ENCODE results near the gene DENR.
"Not testable (repeated sequence)": the region's sequence is repeated elsewhere in the genome, so short reads cannot be mapped to it uniquely, and the experiment has no call there.

The DENR gene

GRCh38 chr12:122752464-122753318, at the start of gene DENR:
DENR (plus strand) TSS chr12:122752824; CDS start chr12:122753702, 878 bp downstream.
- DNase-seq (ENCODE audit: low read depth): peak; percentile 100

DNA sequence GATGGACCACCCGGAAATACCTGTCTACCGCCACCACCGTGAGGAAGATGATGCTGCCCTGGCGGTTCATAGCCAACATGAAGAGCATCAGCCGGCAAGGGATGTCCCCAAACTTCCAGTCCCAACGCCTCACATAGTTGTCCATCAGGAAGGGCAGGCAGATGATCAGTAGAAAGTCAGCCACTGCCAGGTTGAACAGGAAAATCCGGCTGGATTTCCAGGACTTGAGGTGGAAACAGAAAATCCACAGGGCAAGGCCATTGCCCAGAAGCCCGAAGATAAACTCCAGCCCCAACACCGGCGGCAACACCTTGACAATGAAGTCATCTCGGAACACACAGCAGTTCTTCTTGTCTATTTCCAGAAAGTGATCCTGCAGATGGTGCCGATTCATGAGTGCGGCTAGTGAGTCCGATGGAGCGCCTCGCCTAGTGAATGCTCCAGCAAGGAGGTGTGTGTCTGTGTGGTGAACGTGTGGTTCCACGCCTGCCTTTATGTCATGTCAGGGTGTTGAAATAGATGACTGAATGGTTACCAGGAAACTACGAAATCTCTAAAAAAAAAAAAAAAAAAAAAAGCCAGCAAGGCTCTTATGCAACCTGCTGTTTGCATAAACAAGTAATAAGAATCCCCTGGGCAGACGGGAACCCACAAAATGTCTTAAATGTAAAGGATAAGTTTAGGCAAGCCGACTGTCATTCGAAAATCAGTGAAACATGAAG, 49.6 kb upstream of the DENR start, which contains the start of gene HCAR2:
HCAR2 (minus strand) TSS at position 468 of the 722 bp plus-strand sequence; CDS start at position 394, 74 bp downstream.
- DNase-seq (ENCODE audit: low read depth): not testable (repeated sequence)

GRCh38 chr12:122703841-122704240, 48.8 kb upstream of the DENR start:
- not testable (repeated sequence) for DNase-seq (ENCODE audit: low read depth)

DNA sequence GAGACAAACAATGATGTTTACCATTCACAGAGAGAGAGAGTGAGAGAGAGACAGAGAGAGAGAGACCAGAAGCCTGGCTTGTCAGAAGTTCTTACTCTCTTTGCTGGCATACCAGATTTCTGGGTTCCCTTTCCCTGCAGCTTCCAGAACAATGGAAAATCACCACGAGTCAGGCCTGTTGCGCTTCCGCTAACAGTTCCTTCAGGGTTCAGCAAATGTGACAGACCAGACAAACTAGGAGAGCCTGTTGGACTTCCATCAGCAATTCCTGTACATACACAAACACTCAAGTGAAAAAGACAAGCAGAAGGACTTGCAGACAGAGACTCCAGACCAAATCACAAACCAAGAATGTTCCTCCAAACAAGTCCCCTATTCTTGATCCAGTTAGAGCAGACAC, 43.3 kb upstream of the DENR start:
- DNase-seq (ENCODE audit: low read depth): not testable (repeated sequence)

GRCh38 chr12:122710341-122710740, 42.3 kb upstream of the DENR start:
- DNase-seq (ENCODE audit: low read depth): not testable (repeated sequence)

DNA sequence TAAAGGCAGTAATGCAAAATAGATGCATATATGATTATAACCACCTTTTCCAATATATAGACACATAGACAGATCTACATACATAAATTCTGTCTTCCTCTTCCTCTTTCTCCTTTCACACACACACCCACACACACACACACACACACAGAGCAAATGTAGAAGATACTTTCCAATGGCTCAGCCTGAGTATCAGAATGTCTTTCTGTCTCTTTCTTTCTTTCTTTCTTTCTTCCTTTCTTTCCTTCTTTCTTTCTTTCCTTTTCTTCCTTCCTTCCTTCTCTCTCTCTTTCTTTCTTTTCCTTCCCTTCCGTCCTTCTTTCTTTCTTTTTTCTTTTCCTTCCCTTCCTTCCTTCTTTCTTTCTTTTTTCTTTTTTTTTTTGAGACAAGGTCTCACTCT, 41.4 kb upstream of the DENR start:
- not testable (repeated sequence) for DNase-seq (ENCODE audit: low read depth)

DNA sequence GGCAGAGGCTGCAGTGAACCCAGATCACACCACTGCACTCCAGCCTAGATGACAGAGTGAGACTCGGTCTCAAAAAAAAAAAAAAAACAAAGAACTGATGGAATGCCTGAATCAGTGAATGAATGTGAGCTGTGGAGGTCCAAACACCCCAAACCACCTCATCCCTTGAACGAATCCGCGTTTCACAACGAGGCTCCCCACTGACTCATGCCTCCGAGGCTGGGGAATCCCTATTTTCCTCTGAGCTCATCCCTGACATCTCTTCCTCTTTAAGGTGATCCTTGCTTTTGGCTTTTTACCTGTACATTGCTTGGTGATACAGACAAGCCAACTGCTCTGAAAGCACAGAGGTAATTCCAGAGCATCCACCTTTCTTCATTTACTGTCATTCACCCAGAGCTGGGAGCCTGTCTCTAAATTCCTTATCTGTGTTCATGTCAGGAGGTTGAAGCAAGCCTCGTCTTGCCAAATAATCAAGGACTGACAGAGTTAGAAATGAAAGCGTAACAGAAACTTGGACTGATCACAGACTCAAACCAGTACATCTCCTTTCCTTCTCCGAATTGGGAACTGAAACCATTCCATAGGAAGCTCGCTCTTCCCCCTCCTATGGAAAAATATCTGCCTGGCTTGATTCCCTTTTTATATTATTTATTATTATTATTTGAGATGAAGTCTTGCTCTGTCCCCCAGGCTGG, 39.0 kb upstream of the DENR start:
- DNase-seq (ENCODE audit: low read depth): not testable (repeated sequence)

DNA sequence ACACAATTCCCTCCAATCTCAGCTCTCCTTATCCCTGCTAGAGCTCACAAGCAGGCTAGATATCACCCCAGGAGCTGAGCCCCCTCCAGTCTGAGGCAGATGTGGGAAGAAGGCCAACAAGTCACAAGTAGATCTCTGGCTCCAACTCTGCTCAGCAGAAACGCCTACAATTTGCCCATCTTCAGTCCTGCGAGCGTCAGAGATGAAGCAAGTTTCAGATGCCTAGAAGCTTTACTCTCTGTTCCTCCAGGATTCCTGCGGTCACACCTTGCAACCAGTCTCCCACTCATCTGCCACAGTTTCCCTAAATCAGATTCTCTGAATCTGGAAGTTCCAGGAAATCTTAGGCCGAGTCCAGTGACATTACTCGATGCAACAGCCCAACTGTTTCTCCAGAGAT, 37.4 kb upstream of the DENR start:
- not testable (repeated sequence) for DNase-seq (ENCODE audit: low read depth)

GRCh38 chr12:122716658-122717057, 36.0 kb upstream of the DENR start, which contains the start of gene HCAR3:
HCAR3 (minus strand) TSS chr12:122716811; CDS start chr12:122716737, 74 bp downstream.
- DNase-seq (ENCODE audit: low read depth): not testable (repeated sequence)

DNA sequence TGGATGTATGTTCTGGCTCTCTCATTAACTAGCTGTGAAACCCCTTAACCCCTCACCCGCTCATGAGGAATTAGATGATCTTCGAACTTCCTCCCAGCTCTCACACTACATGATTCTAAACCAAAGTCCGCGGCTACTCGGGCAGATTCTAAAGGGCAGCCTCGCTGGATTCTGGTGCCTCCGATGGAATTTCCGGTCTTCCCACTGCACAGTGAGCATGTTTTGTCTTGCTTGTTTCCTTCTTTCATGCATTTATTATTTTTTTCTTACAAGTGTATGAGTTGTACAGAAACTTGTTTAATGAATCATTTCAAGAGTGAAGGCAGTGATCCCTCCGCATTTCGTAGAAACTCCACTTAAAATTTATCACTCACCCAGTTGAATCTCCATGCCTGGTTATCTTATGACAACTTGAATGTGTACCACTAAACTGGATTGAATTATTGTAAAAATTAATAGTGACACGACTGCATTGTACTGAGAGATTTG, 31.5 kb upstream of the DENR start:
- peak; percentile 9 for DNase-seq (ENCODE audit: low read depth)

GRCh38 chr12:122722387-122722786, 30.2 kb upstream of the DENR start:
- DNase-seq (ENCODE audit: low read depth): no peak

DNA sequence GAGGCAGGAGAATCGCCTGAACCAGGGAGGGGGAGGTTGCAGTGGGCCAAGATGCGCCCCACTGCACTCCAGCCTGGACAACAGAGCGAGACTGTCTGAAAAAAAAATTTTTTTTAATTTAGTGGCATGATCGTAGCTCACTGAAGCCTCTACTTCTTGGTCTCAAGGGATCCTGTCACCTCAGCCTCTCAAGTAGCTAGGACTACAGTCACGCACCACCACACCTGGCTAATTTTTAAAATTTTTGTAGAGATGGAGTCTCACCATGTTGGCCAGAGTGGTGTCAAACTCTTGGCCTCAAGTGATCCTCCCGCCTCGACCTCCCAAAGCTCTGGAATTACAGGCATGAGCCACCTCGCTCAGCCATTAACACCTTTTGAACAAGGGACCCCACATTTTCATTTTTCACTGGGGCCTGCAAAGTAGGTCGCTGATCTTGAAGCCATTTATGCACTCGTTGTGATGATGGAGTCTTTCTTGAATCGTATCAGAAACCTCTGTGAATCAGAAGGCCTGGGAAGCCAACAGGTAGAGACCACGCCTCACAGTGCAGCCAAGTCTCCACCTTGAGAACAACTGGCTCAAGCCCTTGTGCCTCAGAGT, 27.9 kb upstream of the DENR start:
- no peak for DNase-seq (ENCODE audit: low read depth)

DNA sequence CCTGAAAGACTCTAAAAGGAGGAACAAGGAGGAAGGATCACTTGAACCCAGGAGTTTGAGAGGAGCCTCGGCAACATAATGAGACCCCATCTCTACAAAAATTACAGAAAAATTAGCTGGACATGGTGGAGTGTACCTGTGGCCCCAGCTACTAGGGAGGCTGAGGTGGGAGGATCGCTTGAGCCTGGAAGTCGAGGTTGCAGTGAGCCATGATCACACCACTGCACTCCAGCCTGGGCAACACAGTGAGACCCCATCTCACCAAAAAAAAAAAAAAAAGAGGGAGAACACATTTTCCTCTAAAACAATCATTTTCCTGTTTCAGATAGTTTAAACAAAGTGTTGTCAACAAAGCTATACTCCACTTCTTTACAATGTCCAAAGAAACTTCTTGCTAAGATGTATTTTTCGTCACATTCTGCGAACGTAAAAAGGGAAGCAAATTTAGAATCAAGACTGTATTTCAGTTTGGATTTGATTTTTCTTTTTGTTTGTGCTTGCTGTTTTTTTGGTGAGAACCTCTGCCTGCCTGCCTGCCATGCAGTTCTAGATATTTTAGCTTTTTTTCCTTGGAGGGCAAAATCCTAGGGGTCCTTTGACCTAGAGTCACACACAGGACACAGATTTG, 27.1 kb upstream of the DENR start:
- DNase-seq (ENCODE audit: low read depth): no peak

GRCh38 chr12:122726080-122726558, 26.5 kb upstream of the DENR start:
- peak; percentile 47 for DNase-seq (ENCODE audit: low read depth)

- no peak for DNase-seq (ENCODE audit: low read depth)
Measured at GRCh38 chr12:122729583-122730214, 22.9 kb upstream of the DENR start.

- no peak for DNase-seq (ENCODE audit: low read depth)
Measured at GRCh38 chr12:122730215-122731014, 22.2 kb upstream of the DENR start, which contains the start of gene HCAR1. HCAR1 (minus strand) TSS chr12:122730844; CDS start chr12:122730339, 505 bp downstream.

DNA sequence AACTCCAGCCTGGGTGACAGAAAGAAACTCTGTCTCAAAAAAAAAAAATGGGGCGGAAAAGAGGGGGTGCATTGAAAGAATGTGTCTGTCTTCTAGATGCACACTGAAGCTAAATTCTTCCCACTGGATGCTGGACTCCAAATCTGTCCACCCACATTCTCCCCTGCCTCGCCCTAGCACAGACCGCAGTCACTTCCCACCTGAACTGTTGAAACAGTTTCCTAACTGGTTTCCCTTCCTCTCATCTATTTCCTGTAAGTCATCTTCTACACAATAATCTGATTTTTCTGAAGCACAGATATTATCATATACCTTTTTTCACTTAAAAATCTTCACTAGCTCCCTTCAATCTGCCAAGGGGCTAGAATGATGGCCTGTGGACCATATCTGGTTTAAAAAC, 20.5 kb upstream of the DENR start:
- DNase-seq (ENCODE audit: low read depth): no peak

- no peak for DNase-seq (ENCODE audit: low read depth)
Measured at GRCh38 chr12:122732611-122733010, 20.0 kb upstream of the DENR start.

DNA sequence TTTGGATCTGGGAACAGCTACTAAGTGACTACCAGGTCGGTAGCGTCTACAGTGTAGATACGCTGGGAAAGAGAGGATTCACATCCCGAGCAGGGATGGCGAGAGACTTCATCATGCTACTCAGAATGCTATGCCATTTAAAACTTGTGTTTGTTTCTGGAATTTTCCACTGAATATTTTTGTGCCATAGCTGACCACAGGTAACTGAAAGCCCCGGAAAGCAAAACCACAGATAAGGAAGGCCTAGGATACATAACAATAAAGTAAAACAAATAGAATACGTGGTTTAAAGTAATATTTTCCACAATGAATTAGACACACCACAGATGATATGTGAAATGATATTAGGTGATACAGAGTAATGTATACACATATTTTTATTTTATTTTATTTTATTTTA, 14.1 kb upstream of the DENR start:
- DNase-seq (ENCODE audit: low read depth): no peak

- DNase-seq (ENCODE audit: low read depth): no peak
Measured at GRCh38 chr12:122740351-122740750, 12.3 kb upstream of the DENR start.
